Mesothelial cell of epicardium (in vitro differentiated cells): ENCODE data around the gene ALDH3A1. TPM values are rescaled to one million over a fixed set of nuclear protein-coding genes. Genes with fewer than 3 reads are reported as not detected.

Experiments used
- DNase-seq, 2 experiments: peaks; one replicate each; pipeline ENCODE4 v3.0.0; 2021; ENCODE audit warnings: low spot score in 2 of 2; ENCODE audit not compliant: unreplicated experiment in 2 of 2
- H3K27ac Mint-ChIP-seq: 2 replicates; pipeline ENCODE4 v1.8.0; 2021; ENCODE audit warnings: mixed read lengths
- H3K27me3 Mint-ChIP-seq: 2 replicates; pipeline ENCODE4 v1.8.0; 2021; ENCODE audit warnings: low read depth, mixed read lengths
- H3K36me3 Mint-ChIP-seq: 2 replicates; pipeline ENCODE4 v1.8.0; 2021; ENCODE audit warnings: mixed read lengths
- H3K4me1 Mint-ChIP-seq: 2 replicates; pipeline ENCODE4 v1.8.0; 2021; ENCODE audit warnings: mixed read lengths
- H3K4me3 Mint-ChIP-seq: 2 replicates; pipeline ENCODE4 v1.8.0; 2021; ENCODE audit warnings: mild to moderate bottlenecking, moderate library complexity, mixed read lengths
- H3K9me3 Mint-ChIP-seq: 2 replicates; pipeline ENCODE4 v1.8.0; 2021; ENCODE audit warnings: mixed read lengths
- CTCF ChIP-seq: fragments of 200-600 bp; sonication (generic); IDR thresholded peaks from one replicate; pipeline ENCODE4 v1.5.0; 2021; ENCODE audit warnings: antibody characterized with exemption; ENCODE audit not compliant: unreplicated experiment
- total RNA-seq: library from RNA; stranded (reverse); gene quantifications from 3 replicates; pipeline ENCODE4 v1.2.1, GENCODE V29; 2021

ALDH3A1 gene
- total RNA-seq, 1 donor from 2014 or later = 0.69 TPM

DNA sequence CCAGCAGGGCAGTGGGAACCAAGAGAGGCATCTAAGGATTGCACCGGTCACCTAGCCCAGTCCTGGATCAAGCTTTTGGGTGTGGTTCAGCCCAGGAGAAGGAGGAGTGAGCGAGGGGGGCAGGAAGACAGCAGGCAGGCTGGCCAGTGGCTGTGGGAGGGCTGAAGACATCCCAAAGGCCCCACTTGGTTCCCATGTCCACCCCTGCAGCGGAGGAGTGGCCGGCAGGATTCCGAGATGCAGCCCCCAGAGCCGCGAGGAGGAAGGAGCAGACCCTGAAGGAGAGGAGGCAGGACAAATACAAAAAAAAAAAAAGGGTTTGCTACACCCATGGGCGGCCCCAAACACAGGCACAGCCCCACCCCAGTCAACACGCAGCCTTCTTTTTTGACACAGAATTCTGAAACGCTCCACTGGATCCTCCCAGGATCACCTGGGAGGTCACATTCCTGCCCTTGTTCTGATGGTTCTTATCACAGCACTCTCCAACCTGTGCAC, 30.6 kb downstream of the ALDH3A1 start:
- Mint-ChIP-seq H3K27ac (no peak overlapping the region), H3K4me3 (no peak overlapping the region), H3K36me3 (no peaks in the 10 kb centered on the region), H3K4me1 (peaks cover 5% of the 10 kb centered on the region), H3K9me3 (no peaks in the 10 kb centered on the region), H3K27me3 (no peaks in the 10 kb centered on the region)
- DNase-seq = no peak
- no peak for TF ChIP-seq CTCF

- no peak overlapping the region for H3K27ac Mint-ChIP-seq
- H3K9me3 Mint-ChIP-seq = no peaks in the 10 kb centered on the region
- H3K4me1 Mint-ChIP-seq = peaks cover 5% of the 10 kb centered on the region
- DNase-seq = no peak
- no peaks in the 10 kb centered on the region for H3K36me3 Mint-ChIP-seq
- no peaks in the 10 kb centered on the region for H3K27me3 Mint-ChIP-seq
- no peak for TF ChIP-seq CTCF
- H3K4me3 Mint-ChIP-seq = no peak overlapping the region
These were observed 31.1 kb downstream of the ALDH3A1 start for GRCh38 chr17:19717031-19717360.

- Mint-ChIP-seq H3K4me3 (no peak within 1 kb of the TSS), H3K27me3 (no peaks in the 10 kb centered on the region), H3K27ac (no peak within 1 kb of the TSS), H3K36me3 (no peaks in the 10 kb centered on the region), H3K9me3 (no peaks in the 10 kb centered on the region), H3K4me1 (peaks cover 5% of the 10 kb centered on the region)
- no peak for TF ChIP-seq CTCF
- DNase-seq = no peak
These were observed 31.7 kb downstream of the ALDH3A1 start, which contains the start of gene SLC47A2 for GRCh38 chr17:19716108-19717030. Gene SLC47A2, minus strand, starts transcription at chr17:19716584. Its CDS starts 29 bp downstream, at chr17:19716555.

- H3K4me3 Mint-ChIP-seq = no peak overlapping the region
- no peak overlapping the region for H3K27ac Mint-ChIP-seq
- no peak for TF ChIP-seq CTCF
- no peaks in the 10 kb centered on the region for H3K27me3 Mint-ChIP-seq
- H3K36me3 Mint-ChIP-seq = no peaks in the 10 kb centered on the region
- H3K9me3 Mint-ChIP-seq = no peaks in the 10 kb centered on the region
- no peak for DNase-seq
- no peaks in the 10 kb centered on the region for H3K4me1 Mint-ChIP-seq
These were observed 33.3 kb downstream of the ALDH3A1 start for GRCh38 chr17:19714542-19715411.

DNA sequence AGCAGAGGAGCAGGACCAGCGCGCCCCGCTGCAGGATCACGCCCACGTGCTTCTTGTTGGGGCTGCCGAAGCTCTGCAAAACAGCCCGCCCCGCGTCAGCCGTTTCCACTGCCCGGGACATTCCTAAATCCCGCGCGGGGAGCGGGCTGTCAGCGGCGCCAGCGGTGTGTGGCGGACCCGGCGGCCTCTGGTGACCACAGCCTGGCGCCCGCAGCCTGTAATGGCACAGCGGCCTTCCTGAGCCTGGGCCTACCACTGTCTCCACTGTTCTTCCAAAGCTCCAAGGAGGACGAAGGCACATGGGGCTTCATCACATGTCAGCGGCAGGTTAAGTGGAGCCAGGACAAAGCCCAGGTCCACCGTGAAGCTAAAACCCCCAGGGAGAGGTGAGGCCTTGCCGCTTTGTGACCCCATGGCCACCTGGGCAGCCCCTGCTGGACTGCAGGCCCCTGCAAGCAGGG, 34.2 kb downstream of the ALDH3A1 start:
- H3K4me3 Mint-ChIP-seq = no peak overlapping the region
- no peak for TF ChIP-seq CTCF
- no peak overlapping the region for H3K27ac Mint-ChIP-seq
- no peaks in the 10 kb centered on the region for H3K9me3 Mint-ChIP-seq
- no peaks in the 10 kb centered on the region for H3K4me1 Mint-ChIP-seq
- H3K27me3 Mint-ChIP-seq = no peaks in the 10 kb centered on the region
- H3K36me3 Mint-ChIP-seq = no peaks in the 10 kb centered on the region
- DNase-seq = no peak
